GM12875 (cell line): Measurements from ENCODE around the gene CLCN2.
A peak's percentile ranks its signal among the peaks of the same experiment; 100 is the strongest.

Experiments
- H3K4me3 ChIP-seq: one replicate; pipeline ENCODE4 v1.5.1; 2011; ENCODE audit warnings: low read depth, low read length, control low read depth
- CTCF ChIP-seq: IDR thresholded peaks from 2 replicates; pipeline ENCODE4 v1.5.1; 2011; ENCODE audit warnings: low read depth, mild to moderate bottlenecking, control low read depth, inconsistent platforms, low read length, moderate library complexity, borderline replicate concordance; ENCODE audit not compliant: insufficient read depth

The CLCN2 gene

GRCh38 chr3:184366619-184367289 lies 5.3 kb upstream of the CLCN2 start:
- H3K4me3 ChIP-seq, result no peak overlapping the region
- TF ChIP-seq CTCF, result no peak

GRCh38 chr3:184362668-184363546 lies 1.5 kb upstream of the CLCN2 start:
- peak overlapping the region; percentile 87 for H3K4me3 ChIP-seq
- TF ChIP-seq CTCF, result peak; percentile 74

- no peak for TF ChIP-seq CTCF
- peak overlapping the region; percentile 87 for H3K4me3 ChIP-seq
Observed at GRCh38 chr3:184361932-184362667, 695 bp upstream of the CLCN2 start.

GRCh38 chr3:184360929-184361531 lies 375 bp downstream of the CLCN2 start:
- no peak for TF ChIP-seq CTCF

GRCh38 chr3:184360070-184360928 lies 1.1 kb downstream of the CLCN2 start:
- no peak for TF ChIP-seq CTCF
- H3K4me3 ChIP-seq, result no peak overlapping the region

More at GRCh38 chr3:184360929-184361531, 375 bp downstream of the CLCN2 start:
- H3K4me3 ChIP-seq, result peak overlapping the region; percentile 87

GRCh38 chr3:184359610-184360009 lies 1.8 kb downstream of the CLCN2 start:
- H3K4me3 ChIP-seq, result no peak overlapping the region
- no peak for TF ChIP-seq CTCF
